Measurements from ENCODE around the gene GABRE.
"Not testable (repeated sequence)": the region's sequence is repeated elsewhere in the genome, so short reads cannot be mapped to it uniquely, and the experiment has no call there.

GABRE gene

GRCh38 chrX:151962034-151962433 lies 12.4 kb downstream of the GABRE start:
- no peak for DNase-seq

- no peak for DNase-seq
Observed at GRCh38 chrX:151958101-151958500, 16.4 kb downstream of the GABRE start.

GRCh38 chrX:151954730-151955129 lies 19.7 kb downstream of the GABRE start:
- DNase-seq: no peak

- no peak for DNase-seq
Observed at GRCh38 chrX:151938172-151938571, 36.3 kb downstream of the GABRE start.

GRCh38 chrX:151935358-151935757 lies 39.1 kb downstream of the GABRE start:
- no peak for DNase-seq

- no peak for DNase-seq
Observed at GRCh38 chrX:151929126-151929525, 45.4 kb downstream of the GABRE start.

- DNase-seq: no peak
Observed at GRCh38 chrX:151923648-151924047, 50.8 kb downstream of the GABRE start.

- DNase-seq: no peak
Observed at GRCh38 chrX:151922692-151923091, 51.8 kb downstream of the GABRE start.

GRCh38 chrX:151921866-151922265 lies 52.6 kb downstream of the GABRE start:
- DNase-seq: no peak

GRCh38 chrX:151921292-151921691 lies 53.2 kb downstream of the GABRE start:
- no peak for DNase-seq

- DNase-seq: no peak
Observed at GRCh38 chrX:151920530-151920929, 53.9 kb downstream of the GABRE start.

- DNase-seq: no peak
Observed at GRCh38 chrX:151920101-151920500, 54.4 kb downstream of the GABRE start.

GRCh38 chrX:151919610-151920009 lies 54.9 kb downstream of the GABRE start:
- DNase-seq: no peak

- not testable (repeated sequence) for DNase-seq
Observed at GRCh38 chrX:151918736-151919135, 55.7 kb downstream of the GABRE start.

- no peak for DNase-seq
Observed at GRCh38 chrX:151912780-151913179, 61.7 kb downstream of the GABRE start, which contains the start of gene MAGEA4. Gene MAGEA4, plus strand, starts transcription at chrX:151912889. Its CDS starts 10,776 bp downstream, at chrX:151923665.

GRCh38 chrX:151912221-151912620 lies 62.3 kb downstream of the GABRE start:
- no peak for DNase-seq

GRCh38 chrX:151904989-151905388 lies 69.5 kb downstream of the GABRE start:
- DNase-seq: no peak
